B cell (primary cell): ENCODE measurements around the gene EXOC4. TPM values are rescaled to one million over a fixed set of nuclear protein-coding genes. Genes with fewer than 3 reads are reported as not detected.

ENCODE experiments used
- ATAC-seq: fragments of 200-7000 bp; cut with Tn5 transposase; one replicate; pipeline ENCODE4 v1.10.0; 2021; ENCODE audit warnings: low read depth, mild to moderate bottlenecking, moderate number of reproducible peaks, moderate library complexity
- CTCF ChIA-PET: fragments of 350-600 bp; sonication (Branson Sonifier 250); formaldehyde crosslinking; loops from one replicate; lab custom pipeline; 2021; ENCODE audit warnings: antibody characterized with exemption, inconsistent platforms; lab: Charles Lee
- POLR2A ChIA-PET: fragments of 350-600 bp; sonication (Branson Sonifier 250); formaldehyde crosslinking; loops from one replicate; lab custom pipeline; 2021; ENCODE audit warnings: antibody characterized with exemption; lab: Charles Lee
- DNase-seq: peaks from one replicate; pipeline ENCODE4 v3.0.0; 2013
- H2AFZ ChIP-seq: 2 replicates; pipeline ENCODE4 v1.6.1; 2012; ENCODE audit warnings: mild to moderate bottlenecking, low read depth, low read length; ENCODE audit not compliant: insufficient read depth, poor library complexity, severe bottlenecking
- H3K27ac ChIP-seq, 2 donors: 1 replicate in 1 of 2; 2 replicates in 1 of 2; pipeline ENCODE4 v1.5.1; 2012 to 2013; ENCODE audit warnings: low read length in 2 of 2, mild to moderate bottlenecking in 2 of 2, moderate library complexity in 1 of 2
- H3K27me3 ChIP-seq, 4 experiments: fragments of 200-600 bp in 1 of 4; sonication (generic) in 1 of 4; replicated peaks in 1 of 4; 1 replicate in 2 of 4; 2 replicates in 2 of 4; pipeline versions ENCODE4 v1.6.1 to v1.7.0; 2013 to 2016; ENCODE audit warnings: low read length in 3 of 4, mild to moderate bottlenecking in 2 of 4, mixed read lengths in 1 of 4, moderate library complexity in 1 of 4; ENCODE audit not compliant: insufficient read depth in 4 of 4, control insufficient read depth in 3 of 4; ENCODE audit errors: control extremely low read depth in 1 of 4
- H3K36me3 ChIP-seq, 2 experiments: replicated peaks in 1 of 2; 1 replicate in 1 of 2; 2 replicates in 1 of 2; pipeline versions ENCODE4 v1.6.1 to v1.7.1; 2013; ENCODE audit warnings: low read length in 1 of 2; ENCODE audit not compliant: insufficient read depth in 2 of 2, control insufficient read depth in 1 of 2; ENCODE audit errors: control extremely low read depth in 1 of 2, extremely low read depth in 1 of 2
- H3K4me1 ChIP-seq, 2 donors: fragments of 200-600 bp in 1 of 2; sonication (generic) in 1 of 2; 1 replicate in 1 of 2; 2 replicates in 1 of 2; pipeline versions ENCODE4 v1.5.1 to v1.6.1; 2013 to 2017; ENCODE audit warnings: low read length in 2 of 2; ENCODE audit not compliant: control insufficient read depth in 2 of 2, insufficient read depth in 2 of 2
- H3K4me2 ChIP-seq: replicated peaks from 2 replicates; pipeline ENCODE3; 2012; ENCODE audit warnings: mild to moderate bottlenecking, low read depth, low read length; ENCODE audit not compliant: poor library complexity, severe bottlenecking
- H3K4me3 ChIP-seq, 5 experiments: fragments of 200-600 bp in 1 of 5; sonication (generic) in 1 of 5; 1 replicate in 3 of 5; 2 replicates in 2 of 5; pipeline versions ENCODE4 v1.5.1 to v1.7.0; 2011 to 2016; ENCODE audit warnings: low read length in 4 of 5, mild to moderate bottlenecking in 4 of 5, low read depth in 2 of 5, control low read depth in 1 of 5, moderate library complexity in 1 of 5; ENCODE audit not compliant: insufficient read depth in 1 of 5; ENCODE audit errors: control extremely low read depth in 1 of 5, extremely low read depth in 1 of 5
- H3K79me2 ChIP-seq: fragments of 200-600 bp; sonication (generic); one replicate; pipeline ENCODE4 v1.6.0; 2016; ENCODE audit warnings: low read length; ENCODE audit not compliant: control insufficient read depth, insufficient read depth
- H3K9ac ChIP-seq: fragments of 200-600 bp; sonication (generic); 2 replicates; pipeline ENCODE4 v1.6.1; 2017; ENCODE audit warnings: mild to moderate bottlenecking, low read length, moderate library complexity
- H3K9me3 ChIP-seq, 3 donors: one replicate each; pipeline versions ENCODE4 v1.6.1 to v1.7.1; 2013; ENCODE audit warnings: low read length in 2 of 3; ENCODE audit not compliant: control insufficient read depth in 2 of 3, insufficient read depth in 1 of 3; ENCODE audit errors: control extremely low read depth in 1 of 3
- H4K20me1 ChIP-seq: 2 replicates; pipeline ENCODE4 v1.6.0; 2012; ENCODE audit warnings: mild to moderate bottlenecking, low read length; ENCODE audit not compliant: insufficient read depth, control insufficient read depth, poor library complexity, severe bottlenecking
- H3K27ac Mint-ChIP-seq: one replicate; pipeline ENCODE4 v1.8.0; 2021; ENCODE audit warnings: mixed read lengths
- H3K27me3 Mint-ChIP-seq: one replicate; pipeline ENCODE4 v1.8.0; 2021; ENCODE audit warnings: mixed read lengths
- H3K4me1 Mint-ChIP-seq: one replicate; pipeline ENCODE4 v1.8.0; 2021; ENCODE audit warnings: mixed read lengths
- H3K4me3 Mint-ChIP-seq: one replicate; pipeline ENCODE4 v1.8.0; 2021; ENCODE audit warnings: mixed read lengths
- H3K9me3 Mint-ChIP-seq: one replicate; pipeline ENCODE4 v1.8.0; 2022; ENCODE audit warnings: mixed read lengths; ENCODE audit not compliant: insufficient read depth
- CTCF ChIP-seq: fragments of 200-600 bp; IDR thresholded peaks from one replicate; pipeline ENCODE4 v1.8.0; 2022; ENCODE audit warnings: antibody characterized with exemption, mild to moderate bottlenecking
- EZH2 ChIP-seq: IDR thresholded peaks from 2 replicates; pipeline ENCODE4 v1.6.1; 2012; ENCODE audit warnings: borderline replicate concordance, low read depth, mild to moderate bottlenecking, moderate library complexity, low read length; ENCODE audit not compliant: insufficient read depth, poor library complexity, severe bottlenecking
- WGBS: methylation state at CpG from one replicate; pipeline ENCODE4 v1.1.5; 2013; ENCODE audit warnings: missing lambda C conversion rate; ENCODE audit not compliant: insufficient coverage; 5-methylcytosine and 5-hydroxymethylcytosine counted together
- intact Hi-C: fragments of 100-400 bp; cut with micrococcal nuclease; formaldehyde crosslinking; loops from one replicate; pipeline ENCODE4 v1.10.0; 2022
- polyA plus RNA-seq: library from polyadenylated mRNA; depleted of rRNA; stranded (reverse); fragments of >200 nt; gene quantifications from 2 replicates; pipeline ENCODE4 v1.2.3, GENCODE V29; 2012
- total RNA-seq, 2 donors: library from RNA; stranded (reverse); fragments of 120-200 nt in 1 of 2; gene quantifications; 1 replicate in 1 of 2; 2 replicates in 1 of 2; pipeline versions ENCODE4 v1.2.3 to v1.2.4, GENCODE V29; 2013 to 2022

EXOC4 gene
- total and polyA plus RNA-seq, 2 donors (not counting 1 experiment from before 2014, with no cell fraction given), result 16.7 to 135 TPM

GRCh38 chr7:133246558-133246957 lies 6.3 kb upstream of the EXOC4 start:
- no CpG with 5 or more reads among the region's 2 CpGs for WGBS
- Mint-ChIP-seq H3K4me1 (no peaks in the 10 kb centered on the region), H3K9me3 (no peaks in the 10 kb centered on the region), H3K27me3 (peaks cover 6% of the 10 kb centered on the region), H3K27ac (no peak overlapping the region), H3K4me3 (no peak overlapping the region)
- no peak for ATAC-seq
- Histone ChIP-seq H3K79me2 (no peaks in the 10 kb centered on the region), H3K36me3 (no peaks in the 10 kb centered on the region), H2AFZ (no peak overlapping the region), H3K4me2 (no peak overlapping the region), H3K4me1 (no peaks in the 10 kb centered on the region), H3K4me3 (no peak overlapping the region), H4K20me1 (no peaks in the 10 kb centered on the region), H3K27me3 (peaks cover 0 to 3% (median 0%) of the 10 kb centered on the region in 4 experiments), H3K9me3 (peaks cover 0 to 4% (median 0%) of the 10 kb centered on the region in 3 donors), H3K27ac (no peak overlapping the region), H3K9ac (no peak overlapping the region)
- DNase-seq, result no peak
- POLR2A ChIA-PET, result no interaction called here
- intact Hi-C loops, result no loop called here
- TF ChIP-seq EZH2 (no peak), CTCF (no peak)
- CTCF ChIA-PET, result no interaction called here

- Histone ChIP-seq H3K27me3 (peaks cover 0 to 3% (median 0%) of the 10 kb centered on the region in 4 experiments), H3K27ac (no peak overlapping the region), H3K36me3 (no peaks in the 10 kb centered on the region), H3K4me3 (no peak overlapping the region), H3K4me1 (peaks cover 4 to 7% of the 10 kb centered on the region in 2 donors), H4K20me1 (no peaks in the 10 kb centered on the region), H2AFZ (no peak overlapping the region), H3K9me3 (peaks cover 0 to 3% (median 0%) of the 10 kb centered on the region in 3 donors), H3K79me2 (peaks cover 8% of the 10 kb centered on the region), H3K4me2 (no peak overlapping the region), H3K9ac (no peak overlapping the region)
- ChIA-PET CTCF (no interaction called here), POLR2A (no interaction called here)
- Mint-ChIP-seq H3K9me3 (no peaks in the 10 kb centered on the region), H3K27me3 (no peaks in the 10 kb centered on the region), H3K4me3 (no peak overlapping the region), H3K4me1 (peaks cover 9% of the 10 kb centered on the region), H3K27ac (no peak overlapping the region)
- TF ChIP-seq EZH2 (no peak), CTCF (no peak)
- DNase-seq (no peak), ATAC-seq (no peak)
- intact Hi-C loops, result no loop called here
- no CpG with 5 or more reads among the region's 2 CpGs for WGBS
Measured at GRCh38 chr7:133248901-133249300, 4.0 kb upstream of the EXOC4 start.
